ENCODE results near the gene KRTAP19-4.

GRCh38 chr21:30482130-30482529 lies 14.8 kb downstream of the KRTAP19-4 start:
- TF ChIP-seq CTCF (conservative IDR thresholded peaks at IDR 0.05; ENCODE audit: low read depth, low read length): no peak
- no peak for TF ChIP-seq RCOR1 (IDR thresholded peaks at IDR 0.05; ENCODE audit: insufficient replicate concordance, low read length)
- TF ChIP-seq POLR2A (IDR thresholded peaks at IDR 0.05; ENCODE audit: low read depth, low read length): no peak
- TF ChIP-seq CEBPB (IDR thresholded peaks at IDR 0.05; ENCODE audit: low read depth, low read length): no peak
- TF ChIP-seq MAFK (IDR thresholded peaks at IDR 0.05; ENCODE audit: low read depth, low read length): no peak
- no peak for TF ChIP-seq RAD21 (IDR thresholded peaks at IDR 0.05; ENCODE audit: low read length)
- no peak for TF ChIP-seq RFX5 (IDR thresholded peaks at IDR 0.05; ENCODE audit: low read depth, low read length)
- TF ChIP-seq MXI1 (IDR thresholded peaks at IDR 0.05; ENCODE audit: borderline replicate concordance, low read depth, low read length): no peak
- no peak for TF ChIP-seq NFE2L2 (IDR thresholded peaks at IDR 0.05; ENCODE audit: low read depth, low read length)
- no peak for TF ChIP-seq MAZ (IDR thresholded peaks at IDR 0.05; ENCODE audit: borderline replicate concordance, low read depth, low read length)
